NCI-H146 treated with DMSO at 0.1 percent for 48 hours (cell line): ENCODE data around the gene C18orf63.
"Not testable (repeated sequence)": the region's sequence is repeated elsewhere in the genome, so short reads cannot be mapped to it uniquely, and the experiment has no call there.

Source experiments
- DNase-seq: peaks from one replicate; lab custom pipeline; 2025; ENCODE audit not compliant: unreplicated experiment; lab: John Stamatoyannopoulos, UW

The C18orf63 gene

GRCh38 chr18:74286106-74286855, 29.4 kb upstream of the C18orf63 start:
- DNase-seq, result no peak

- no peak for DNase-seq
Measured at GRCh38 chr18:74286856-74287255, 28.8 kb upstream of the C18orf63 start.

GRCh38 chr18:74288041-74288440, 27.6 kb upstream of the C18orf63 start:
- DNase-seq, result no peak

- no peak for DNase-seq
Measured at GRCh38 chr18:74288730-74289129, 26.9 kb upstream of the C18orf63 start.

- DNase-seq, result no peak
Measured at GRCh38 chr18:74289137-74289536, 26.5 kb upstream of the C18orf63 start.

- DNase-seq, result no peak
Measured at GRCh38 chr18:74290021-74290420, 25.6 kb upstream of the C18orf63 start.

- peak; percentile 38 for DNase-seq
Measured at GRCh38 chr18:74290794-74291471, 24.7 kb upstream of the C18orf63 start.

GRCh38 chr18:74291472-74291770, 24.2 kb upstream of the C18orf63 start:
- no peak for DNase-seq

- DNase-seq, result peak; percentile 98
Measured at GRCh38 chr18:74291771-74292540, 23.7 kb upstream of the C18orf63 start, which contains the start of gene CYB5A. TSS of gene CYB5A (minus strand) at chr18:74291963. CDS start at chr18:74291875, 88 bp downstream.

GRCh38 chr18:74292541-74292858, 23.1 kb upstream of the C18orf63 start:
- no peak for DNase-seq

GRCh38 chr18:74292982-74293381, 22.7 kb upstream of the C18orf63 start:
- DNase-seq, result not testable (repeated sequence)

- DNase-seq, result no peak
Measured at GRCh38 chr18:74294526-74294925, 21.1 kb upstream of the C18orf63 start.

GRCh38 chr18:74299162-74299561, 16.5 kb upstream of the C18orf63 start:
- DNase-seq, result no peak

- DNase-seq, result no peak
Measured at GRCh38 chr18:74299746-74300145, 15.9 kb upstream of the C18orf63 start.

- no peak for DNase-seq
Measured at GRCh38 chr18:74303306-74303705, 12.3 kb upstream of the C18orf63 start.

- DNase-seq, result no peak
Measured at GRCh38 chr18:74303936-74304335, 11.7 kb upstream of the C18orf63 start.

GRCh38 chr18:74310411-74310810, 5.2 kb upstream of the C18orf63 start:
- DNase-seq, result peak; percentile 31

GRCh38 chr18:74311000-74311399, 4.6 kb upstream of the C18orf63 start:
- no peak for DNase-seq

GRCh38 chr18:74314759-74315463, 728 bp upstream of the C18orf63 start:
- no peak for DNase-seq

GRCh38 chr18:74316257-74317170, 875 bp downstream of the C18orf63 start:
- no peak for DNase-seq
